Tibial artery (tissue), 4 donors: Measurements from ENCODE around the gene CADPS2.

ENCODE experiments used
- DNase-seq, 2 donors: peaks; one replicate each; pipeline ENCODE4 v3.0.0-alpha.2; 2019
- H3K27ac ChIP-seq, 2 donors: fragments of 200-600 bp; sonication (generic) in 1 of 2; 1 replicate in 1 of 2; 2 replicates in 1 of 2; pipeline ENCODE4 v1.5.1; 2018 to 2019; ENCODE audit warnings: mild to moderate bottlenecking in 1 of 2
- H3K27me3 ChIP-seq, 2 donors: fragments of 200-600 bp; sonication (generic) in 1 of 2; one replicate each; pipeline versions ENCODE4 v1.5.1 to v1.6.0; 2016 to 2019
- H3K36me3 ChIP-seq, 3 donors: fragments of 200-600 bp; sonication (generic) in 2 of 3; one replicate each; pipeline ENCODE4 v1.5.1; 2016 to 2019; ENCODE audit warnings: mild to moderate bottlenecking in 2 of 3
- H3K4me1 ChIP-seq, 4 donors: fragments of 200-600 bp; sonication (generic) in 2 of 4; 1 replicate in 3 of 4; 2 replicates in 1 of 4; pipeline ENCODE4 v1.5.1; 2016 to 2019
- H3K4me3 ChIP-seq, 2 donors: fragments of 200-600 bp; sonication (generic) in 1 of 2; 1 replicate in 1 of 2; 2 replicates in 1 of 2; pipeline ENCODE4 v1.5.1; 2018 to 2019; ENCODE audit warnings: mild to moderate bottlenecking in 2 of 2
- H3K9me3 ChIP-seq, 3 donors: fragments of 200-600 bp; sonication (generic) in 1 of 3; one replicate each; pipeline ENCODE4 v1.5.1; 2016 to 2019
- intact Hi-C: fragments of 100-400 bp; cut with DNase I; formaldehyde crosslinking; loops from one replicate; pipeline ENCODE4 v1.15.0; 2023; ENCODE audit warnings: low total_unique reads
- TF ChIP-seq, protein P1 (sequence below), 2 experiments: fragments of 200-600 bp in 1 of 2; fragments of 450-650 bp in 1 of 2; IDR thresholded peaks; one replicate each; pipeline ENCODE4 v1.5.1; 2017 to 2019; ENCODE audit warnings: antibody characterized with exemption in 2 of 2, mild to moderate bottlenecking in 1 of 2, moderate library complexity in 1 of 2

Gene CADPS2

DNA sequence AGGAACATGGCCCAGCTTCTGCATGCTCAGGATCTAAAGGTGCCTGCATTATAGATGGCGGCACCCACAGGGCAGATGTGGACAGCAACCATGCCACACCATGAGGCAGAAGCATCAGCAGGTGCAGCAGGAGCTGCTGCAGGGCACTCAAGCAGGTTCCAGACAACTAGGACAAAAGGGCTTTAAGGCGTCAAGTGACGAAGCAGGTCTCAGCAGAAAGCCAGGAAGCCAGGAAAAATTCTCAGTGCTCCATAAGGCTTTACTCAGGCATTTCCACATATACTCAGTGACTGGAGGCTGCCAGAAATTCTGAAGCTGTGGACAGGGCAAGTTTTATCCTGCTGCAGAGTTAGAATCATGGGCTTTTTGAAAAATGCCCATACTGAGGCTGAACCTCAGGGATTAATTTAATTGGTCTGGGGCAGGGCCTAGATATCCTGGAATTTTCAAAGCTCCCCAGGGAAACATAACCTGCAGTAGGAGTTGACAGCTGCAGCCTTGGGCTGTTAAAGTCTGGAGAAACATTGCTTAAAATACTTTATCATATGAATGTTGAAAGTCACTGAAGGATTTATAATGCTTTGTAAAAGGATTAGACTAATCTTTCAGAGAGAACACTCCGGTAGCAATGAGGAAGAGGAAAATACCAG lies 115.4 kb downstream of the CADPS2 start:
- Histone ChIP-seq H3K36me3 (no peaks in the 10 kb centered on the region), H3K27me3 (no peaks in the 10 kb centered on the region), H3K27ac (no peak overlapping the region), H3K4me1 (peaks cover 0 to 11% (median 0%) of the 10 kb centered on the region in 4 donors), H3K4me3 (no peak overlapping the region), H3K9me3 (no peaks in the 10 kb centered on the region)
- TF ChIP-seq, protein P1, sequence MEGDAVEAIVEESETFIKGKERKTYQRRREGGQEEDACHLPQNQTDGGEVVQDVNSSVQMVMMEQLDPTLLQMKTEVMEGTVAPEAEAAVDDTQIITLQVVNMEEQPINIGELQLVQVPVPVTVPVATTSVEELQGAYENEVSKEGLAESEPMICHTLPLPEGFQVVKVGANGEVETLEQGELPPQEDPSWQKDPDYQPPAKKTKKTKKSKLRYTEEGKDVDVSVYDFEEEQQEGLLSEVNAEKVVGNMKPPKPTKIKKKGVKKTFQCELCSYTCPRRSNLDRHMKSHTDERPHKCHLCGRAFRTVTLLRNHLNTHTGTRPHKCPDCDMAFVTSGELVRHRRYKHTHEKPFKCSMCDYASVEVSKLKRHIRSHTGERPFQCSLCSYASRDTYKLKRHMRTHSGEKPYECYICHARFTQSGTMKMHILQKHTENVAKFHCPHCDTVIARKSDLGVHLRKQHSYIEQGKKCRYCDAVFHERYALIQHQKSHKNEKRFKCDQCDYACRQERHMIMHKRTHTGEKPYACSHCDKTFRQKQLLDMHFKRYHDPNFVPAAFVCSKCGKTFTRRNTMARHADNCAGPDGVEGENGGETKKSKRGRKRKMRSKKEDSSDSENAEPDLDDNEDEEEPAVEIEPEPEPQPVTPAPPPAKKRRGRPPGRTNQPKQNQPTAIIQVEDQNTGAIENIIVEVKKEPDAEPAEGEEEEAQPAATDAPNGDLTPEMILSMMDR (IDR thresholded peaks at IDR 0.05), result no peak
- intact Hi-C loops, result no loop called here
- DNase-seq, result no peak

DNA sequence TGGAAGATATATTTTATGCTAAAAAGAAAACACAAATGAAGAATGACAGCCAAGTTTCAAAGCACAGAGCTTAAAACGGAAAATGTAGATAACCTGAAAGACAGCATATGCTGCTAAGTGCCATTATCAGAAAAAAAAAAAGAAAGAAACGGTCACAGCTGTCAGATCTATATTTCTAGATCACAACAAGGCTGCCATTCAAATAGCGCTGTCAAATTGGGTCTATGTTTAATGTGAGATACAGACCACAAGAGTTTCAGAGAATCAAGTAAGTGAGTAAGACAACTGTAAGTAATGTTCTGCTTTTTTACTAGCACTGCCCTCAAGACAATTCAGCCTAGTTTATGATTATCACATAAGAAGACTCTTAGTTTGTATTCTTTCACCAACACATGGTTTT lies 117.4 kb downstream of the CADPS2 start:
- TF ChIP-seq, protein P1 (IDR thresholded peaks at IDR 0.05), result no peak

DNA sequence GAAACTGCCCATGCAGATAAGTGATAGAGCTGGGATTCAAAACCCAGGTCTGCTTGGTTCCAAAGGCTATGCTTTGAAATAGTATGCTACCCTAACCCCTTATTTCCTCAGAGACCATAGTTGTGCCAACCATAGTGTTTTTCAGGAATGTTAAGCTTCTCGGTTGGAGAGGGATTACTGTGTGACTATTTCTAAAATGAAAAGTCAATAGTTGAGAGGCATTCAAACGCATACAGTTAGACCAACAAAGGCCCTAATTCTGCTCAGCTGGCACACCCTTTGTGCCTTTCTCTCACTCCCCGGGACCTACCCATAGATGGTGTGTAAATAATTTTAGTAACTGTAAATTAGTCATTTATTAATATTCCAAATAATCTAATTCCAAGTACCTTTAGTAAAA lies 118.9 kb downstream of the CADPS2 start:
- Histone ChIP-seq H3K4me1 (peaks cover 0 to 15% (median 3%) of the 10 kb centered on the region in 4 donors), H3K4me3 (no peak overlapping the region), H3K36me3 (no peaks in the 10 kb centered on the region), H3K27me3 (no peaks in the 10 kb centered on the region), H3K27ac (no peak overlapping the region), H3K9me3 (no peaks in the 10 kb centered on the region)
- intact Hi-C loops, result no loop called here
- DNase-seq, result no peak
- TF ChIP-seq, protein P1 (IDR thresholded peaks at IDR 0.05), result no peak

More for the DNA sequence above, 117.4 kb downstream of the CADPS2 start:
- H3K4me3 ChIP-seq, result no peak overlapping the region
- H3K36me3 ChIP-seq, result no peaks in the 10 kb centered on the region
- H3K9me3 ChIP-seq, result no peaks in the 10 kb centered on the region
- DNase-seq, result no peak
- no peaks in the 10 kb centered on the region for H3K27me3 ChIP-seq
- peaks cover 0 to 15% (median 3%) of the 10 kb centered on the region in 4 donors for H3K4me1 ChIP-seq
- no peak overlapping the region for H3K27ac ChIP-seq
- intact Hi-C loops, result no loop called here

DNA sequence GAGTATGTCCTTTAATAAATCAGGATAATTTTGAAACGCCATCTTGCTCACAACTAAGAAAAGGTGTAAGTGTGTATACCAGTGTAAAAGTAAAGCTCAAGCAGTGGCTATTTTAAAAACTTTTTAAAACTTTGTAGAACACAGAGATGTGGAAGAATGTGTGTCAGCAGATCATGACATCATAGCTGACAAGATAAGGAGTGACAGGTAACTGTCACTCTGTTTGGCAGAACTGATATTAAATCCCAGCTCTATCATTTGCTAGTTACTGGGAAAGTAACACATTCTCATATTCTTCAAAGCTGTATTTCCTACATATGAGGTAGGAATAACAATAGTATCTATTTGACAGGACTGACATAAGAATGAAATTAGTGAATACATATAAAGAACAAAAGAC lies 119.7 kb downstream of the CADPS2 start:
- Histone ChIP-seq H3K36me3 (no peaks in the 10 kb centered on the region), H3K27me3 (no peaks in the 10 kb centered on the region), H3K27ac (no peak overlapping the region), H3K4me1 (peaks cover 0 to 15% (median 3%) of the 10 kb centered on the region in 4 donors), H3K4me3 (no peak overlapping the region), H3K9me3 (no peaks in the 10 kb centered on the region)
- intact Hi-C loops, result no loop called here
- TF ChIP-seq, protein P1 (IDR thresholded peaks at IDR 0.05), result no peak
- no peak for DNase-seq

DNA sequence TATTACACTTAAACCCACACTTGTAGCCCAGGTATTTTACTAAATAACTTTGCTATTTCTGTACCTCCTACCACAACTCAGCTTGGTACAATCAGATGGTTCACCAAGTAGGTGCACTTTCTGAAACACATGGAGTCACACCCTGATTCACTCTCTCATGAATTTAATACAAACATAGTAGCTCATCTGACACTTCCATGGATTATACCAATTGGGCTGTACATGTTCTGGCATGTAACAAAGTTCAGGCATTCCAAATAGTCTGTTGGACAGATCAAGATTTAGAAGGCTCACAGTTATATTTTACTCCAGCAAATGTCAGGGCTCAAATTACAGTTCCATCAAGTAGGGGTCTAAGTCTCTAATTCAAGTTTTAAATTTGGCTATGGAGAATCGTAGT lies 121.4 kb downstream of the CADPS2 start:
- Histone ChIP-seq H3K4me1 (peaks cover 0 to 5% (median 2%) of the 10 kb centered on the region in 4 donors), H3K36me3 (no peaks in the 10 kb centered on the region), H3K4me3 (no peak overlapping the region), H3K27ac (no peak overlapping the region), H3K27me3 (no peaks in the 10 kb centered on the region), H3K9me3 (no peaks in the 10 kb centered on the region)
- DNase-seq, result no peak
- intact Hi-C loops, result no loop called here
- TF ChIP-seq, protein P1 (IDR thresholded peaks at IDR 0.05), result no peak
